CD4-positive, alpha-beta T cell treated with Interleukin-21 for 1 hour (primary cell): ENCODE measurements around the gene ZIC1.

Experiments
- DNase-seq: peaks from one replicate; pipeline ENCODE4 v3.0.0-alpha.2; 2020

Gene ZIC1

GRCh38 chr3:147397155-147397874 lies 11.8 kb upstream of the ZIC1 start:
- DNase-seq: no peak

- DNase-seq: no peak
These were observed 11.0 kb upstream of the ZIC1 start for GRCh38 chr3:147397875-147398812.

GRCh38 chr3:147398813-147399534 lies 10.2 kb upstream of the ZIC1 start:
- no peak for DNase-seq

GRCh38 chr3:147400111-147400510 lies 9.1 kb upstream of the ZIC1 start:
- DNase-seq: no peak

GRCh38 chr3:147400999-147401398 lies 8.2 kb upstream of the ZIC1 start:
- no peak for DNase-seq

GRCh38 chr3:147401421-147401820 lies 7.7 kb upstream of the ZIC1 start:
- DNase-seq: no peak

- no peak for DNase-seq
These were observed 7.0 kb upstream of the ZIC1 start for GRCh38 chr3:147402159-147402558.

GRCh38 chr3:147403511-147403910 lies 5.7 kb upstream of the ZIC1 start:
- no peak for DNase-seq

- DNase-seq: no peak
These were observed 5.0 kb upstream of the ZIC1 start for GRCh38 chr3:147404000-147404799.

GRCh38 chr3:147404800-147405230 lies 4.3 kb upstream of the ZIC1 start:
- DNase-seq: no peak

- DNase-seq: no peak
These were observed 3.7 kb upstream of the ZIC1 start for GRCh38 chr3:147405231-147406027.

- DNase-seq: no peak
These were observed 2.9 kb upstream of the ZIC1 start, which contains the start of gene ZIC4 for GRCh38 chr3:147406028-147406931. Gene ZIC4 (minus strand): TSS chr3:147406543. CDS start chr3:147402797, 3,746 bp downstream.

- no peak for DNase-seq
These were observed 2.1 kb upstream of the ZIC1 start for GRCh38 chr3:147407114-147407497.

GRCh38 chr3:147407498-147408187 lies 1.5 kb upstream of the ZIC1 start:
- no peak for DNase-seq

GRCh38 chr3:147408188-147409100 lies 721 bp upstream of the ZIC1 start:
- DNase-seq: no peak

- no peak for DNase-seq
These were observed 956 bp downstream of the ZIC1 start for GRCh38 chr3:147410116-147410525.

- DNase-seq: no peak
These were observed 1.5 kb downstream of the ZIC1 start for GRCh38 chr3:147410526-147411237.

- no peak for DNase-seq
These were observed 2.2 kb downstream of the ZIC1 start for GRCh38 chr3:147411238-147411814.
